Measurements from ENCODE around the gene NUDCD3. TPM values are rescaled to one million over a fixed set of nuclear protein-coding genes. Genes with fewer than 3 reads are reported as not detected.
"Not testable (repeated sequence)": the region's sequence is repeated elsewhere in the genome, so short reads cannot be mapped to it uniquely, and the experiment has no call there.

Gene NUDCD3
- total RNA-seq, 1 experiment from 2014 or later = 68.1 TPM

GRCh38 chr7:44431091-44431608, 59.3 kb downstream of the NUDCD3 start:
- peak; percentile 71 for DNase-seq
- H3K27me3 ChIP-seq (ENCODE audit: control insufficient read depth, insufficient read depth, low read length) = no peaks in the 10 kb centered on the region
- H3K36me3 ChIP-seq (replicated peaks; ENCODE audit: control insufficient read depth, insufficient read depth, low read length) = peaks cover 3% of the 10 kb centered on the region
- H3K4me3 ChIP-seq (ENCODE audit: insufficient read depth, low read depth, low read length) = no peak overlapping the region

DNA sequence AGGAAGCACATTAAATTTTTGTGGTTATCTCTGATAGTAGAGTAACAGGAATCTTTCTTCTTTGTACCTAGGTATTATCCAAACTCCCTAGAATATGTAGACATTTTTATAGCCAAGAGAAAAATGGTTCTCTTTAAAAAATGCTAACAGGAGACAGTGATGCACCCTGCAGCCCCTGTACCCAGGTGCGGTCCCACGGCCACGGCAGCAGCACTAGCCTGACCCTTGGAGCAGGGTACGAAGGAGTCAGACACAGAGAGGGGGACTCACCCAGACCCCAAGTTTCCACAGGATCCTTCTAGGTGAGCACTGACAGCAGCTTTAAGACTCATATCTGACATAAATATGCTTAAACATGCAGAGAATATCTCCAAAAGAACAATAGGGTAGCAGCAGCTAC, 60.4 kb downstream of the NUDCD3 start:
- DNase-seq = no peak
- no peak overlapping the region for H3K4me3 ChIP-seq (ENCODE audit: insufficient read depth, low read depth, low read length)
- peaks cover 3% of the 10 kb centered on the region for H3K36me3 ChIP-seq (replicated peaks; ENCODE audit: control insufficient read depth, insufficient read depth, low read length)
- H3K27me3 ChIP-seq (ENCODE audit: control insufficient read depth, insufficient read depth, low read length) = no peaks in the 10 kb centered on the region

- H3K4me3 ChIP-seq (ENCODE audit: insufficient read depth, low read depth, low read length); DNase-seq; H3K36me3 ChIP-seq (replicated peaks; ENCODE audit: control insufficient read depth, insufficient read depth, low read length); H3K27me3 ChIP-seq (ENCODE audit: control insufficient read depth, insufficient read depth, low read length): not testable (repeated sequence)
These were observed 65.7 kb downstream of the NUDCD3 start for GRCh38 chr7:44424762-44425161.

GRCh38 chr7:44416941-44417340, 73.5 kb downstream of the NUDCD3 start:
- H3K36me3 ChIP-seq (replicated peaks; ENCODE audit: control insufficient read depth, insufficient read depth, low read length) = peaks cover 3% of the 10 kb centered on the region
- H3K4me3 ChIP-seq (ENCODE audit: insufficient read depth, low read depth, low read length) = no peak overlapping the region
- no peak for DNase-seq
- no peaks in the 10 kb centered on the region for H3K27me3 ChIP-seq (ENCODE audit: control insufficient read depth, insufficient read depth, low read length)

DNA sequence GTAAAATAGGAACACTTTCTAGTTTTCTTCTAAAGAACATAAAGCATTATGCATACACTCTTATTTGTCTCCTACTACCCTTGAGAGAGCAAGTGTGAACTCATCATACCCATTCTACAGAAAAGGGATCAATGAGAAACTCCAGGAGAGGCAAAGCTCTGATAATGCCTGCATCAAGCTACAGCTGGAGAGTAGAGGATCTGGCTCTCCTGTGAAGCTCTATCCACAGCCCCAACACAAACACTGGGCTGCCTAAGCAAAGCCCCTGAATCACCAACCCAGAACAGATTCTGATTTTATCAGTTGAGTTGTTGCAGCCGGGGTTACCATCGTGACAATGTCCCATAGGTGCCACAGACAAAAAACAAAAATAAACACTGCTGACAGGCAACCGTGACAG, 74.9 kb downstream of the NUDCD3 start:
- H3K27me3 ChIP-seq (ENCODE audit: control insufficient read depth, insufficient read depth, low read length) = no peaks in the 10 kb centered on the region
- DNase-seq = no peak
- H3K36me3 ChIP-seq (replicated peaks; ENCODE audit: control insufficient read depth, insufficient read depth, low read length) = peaks cover 3% of the 10 kb centered on the region
- no peak overlapping the region for H3K4me3 ChIP-seq (ENCODE audit: insufficient read depth, low read depth, low read length)

GRCh38 chr7:44415047-44415446, 75.4 kb downstream of the NUDCD3 start:
- Histone ChIP-seq H3K27me3 (ENCODE audit: control insufficient read depth, insufficient read depth, low read length) (no peaks in the 10 kb centered on the region), H3K36me3 (replicated peaks; ENCODE audit: control insufficient read depth, insufficient read depth, low read length) (peaks cover 3% of the 10 kb centered on the region), H3K4me3 (ENCODE audit: insufficient read depth, low read depth, low read length) (no peak overlapping the region)
- no peak for DNase-seq

DNA sequence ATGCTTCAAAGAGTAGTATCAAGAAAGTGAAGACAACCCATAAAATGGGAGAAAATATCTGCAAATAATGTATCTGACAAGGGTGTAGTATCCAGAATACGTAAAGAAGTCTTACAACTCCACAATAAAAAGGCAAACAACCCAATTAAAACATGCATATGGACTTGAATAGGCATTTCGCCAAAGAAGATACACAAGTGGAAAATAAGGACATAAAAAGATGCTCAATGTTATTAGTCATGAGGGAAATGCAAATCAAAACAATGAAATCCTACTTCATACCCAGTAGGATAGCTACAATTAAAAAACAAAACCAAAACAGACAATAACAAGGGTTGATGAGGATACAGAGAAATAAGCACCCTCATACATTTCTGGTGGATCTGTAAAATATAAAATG, 79.2 kb downstream of the NUDCD3 start:
- Histone ChIP-seq H3K27me3 (ENCODE audit: control insufficient read depth, insufficient read depth, low read length) (no peaks in the 10 kb centered on the region), H3K36me3 (replicated peaks; ENCODE audit: control insufficient read depth, insufficient read depth, low read length) (no peaks in the 10 kb centered on the region; the same call in 1 of the 2 replicates), H3K4me3 (ENCODE audit: insufficient read depth, low read depth, low read length) (no peak overlapping the region)
- DNase-seq = no peak

GRCh38 chr7:44408596-44408995, 81.9 kb downstream of the NUDCD3 start:
- Histone ChIP-seq H3K36me3 (replicated peaks; ENCODE audit: control insufficient read depth, insufficient read depth, low read length) (0 out of 2 replicates have a peak, but pooled peaks cover 2% of the 10 kb centered on the region), H3K4me3 (ENCODE audit: insufficient read depth, low read depth, low read length) (no peak overlapping the region), H3K27me3 (ENCODE audit: control insufficient read depth, insufficient read depth, low read length) (no peaks in the 10 kb centered on the region)
- peak; percentile 77 for DNase-seq

GRCh38 chr7:44403775-44404174, 86.7 kb downstream of the NUDCD3 start:
- Histone ChIP-seq H3K27me3 (ENCODE audit: control insufficient read depth, insufficient read depth, low read length) (no peaks in the 10 kb centered on the region), H3K36me3 (replicated peaks; ENCODE audit: control insufficient read depth, insufficient read depth, low read length) (0 out of 2 replicates have a peak, but pooled peaks cover 2% of the 10 kb centered on the region), H3K4me3 (ENCODE audit: insufficient read depth, low read depth, low read length) (no peak overlapping the region)
- no peak for DNase-seq

DNA sequence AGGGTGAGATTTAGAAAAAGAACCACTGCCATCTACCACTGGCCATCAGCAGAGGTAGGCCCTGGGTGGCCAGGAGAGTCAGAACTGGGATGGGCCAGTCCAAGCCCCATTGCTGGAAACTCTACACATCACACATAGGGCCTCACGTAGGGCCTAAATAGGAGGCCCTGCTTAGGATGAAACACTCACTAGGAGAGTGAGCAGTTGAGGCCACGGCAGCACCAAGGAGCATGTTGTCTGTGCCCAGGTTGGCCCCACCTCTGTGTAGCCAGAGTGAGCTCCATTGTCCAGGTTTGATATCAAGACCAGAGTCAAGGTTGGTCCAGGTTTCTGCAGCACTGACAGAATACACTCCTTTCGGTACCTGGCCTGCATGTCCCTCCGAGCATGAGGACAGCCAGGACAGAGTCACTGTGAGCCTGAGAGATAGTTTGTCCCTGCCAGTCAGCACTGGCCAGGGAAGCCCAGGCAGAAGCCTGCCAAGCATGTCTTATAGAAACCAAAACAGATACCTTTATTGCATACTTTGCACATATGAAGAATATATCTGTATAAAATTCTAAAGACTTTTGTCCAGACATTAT, 87.2 kb downstream of the NUDCD3 start:
- H3K4me3 ChIP-seq (ENCODE audit: insufficient read depth, low read depth, low read length) = no peak overlapping the region
- H3K27me3 ChIP-seq (ENCODE audit: control insufficient read depth, insufficient read depth, low read length) = no peaks in the 10 kb centered on the region

DNA sequence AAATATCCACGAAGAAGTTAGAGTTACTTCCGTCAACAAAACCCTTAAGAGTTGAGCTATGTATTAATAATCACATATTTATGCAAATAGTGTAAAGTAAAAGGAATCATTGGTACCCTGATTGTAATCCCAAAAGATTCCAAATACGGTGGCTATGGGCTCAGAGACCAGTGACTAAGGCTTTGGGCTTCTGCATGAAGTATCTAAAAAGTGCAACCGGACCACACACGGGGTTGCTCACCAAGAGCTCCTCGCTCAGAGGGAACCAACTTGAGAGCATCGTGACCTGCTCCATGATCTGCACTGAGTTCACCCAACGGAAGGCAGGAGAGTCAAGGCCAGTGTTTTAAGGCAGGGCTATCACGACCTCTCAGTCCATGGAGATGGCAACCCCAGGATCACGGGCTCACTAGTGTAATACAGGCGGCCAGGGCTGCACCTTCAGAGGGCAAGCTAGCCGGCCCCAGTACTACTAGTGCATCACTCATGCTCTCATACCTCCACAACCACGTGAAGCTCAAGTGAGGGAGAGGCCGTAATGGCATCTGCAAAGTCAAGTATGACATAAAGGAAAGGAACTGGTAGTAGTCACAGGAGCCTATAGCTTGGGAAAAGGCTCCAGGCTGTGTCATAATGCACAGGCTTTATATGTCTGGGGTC, 87.9 kb downstream of the NUDCD3 start:
- Histone ChIP-seq H3K36me3 (replicated peaks; ENCODE audit: control insufficient read depth, insufficient read depth, low read length) (0 out of 2 replicates have a peak, but pooled peaks cover 2% of the 10 kb centered on the region), H3K27me3 (ENCODE audit: control insufficient read depth, insufficient read depth, low read length) (no peaks in the 10 kb centered on the region), H3K4me3 (ENCODE audit: insufficient read depth, low read depth, low read length) (no peak overlapping the region)
- no peak for DNase-seq

More for the DNA sequence above, 87.2 kb downstream of the NUDCD3 start:
- no peak for DNase-seq
- H3K36me3 ChIP-seq (replicated peaks; ENCODE audit: control insufficient read depth, insufficient read depth, low read length) = 0 out of 2 replicates have a peak, but pooled peaks cover 2% of the 10 kb centered on the region

DNA sequence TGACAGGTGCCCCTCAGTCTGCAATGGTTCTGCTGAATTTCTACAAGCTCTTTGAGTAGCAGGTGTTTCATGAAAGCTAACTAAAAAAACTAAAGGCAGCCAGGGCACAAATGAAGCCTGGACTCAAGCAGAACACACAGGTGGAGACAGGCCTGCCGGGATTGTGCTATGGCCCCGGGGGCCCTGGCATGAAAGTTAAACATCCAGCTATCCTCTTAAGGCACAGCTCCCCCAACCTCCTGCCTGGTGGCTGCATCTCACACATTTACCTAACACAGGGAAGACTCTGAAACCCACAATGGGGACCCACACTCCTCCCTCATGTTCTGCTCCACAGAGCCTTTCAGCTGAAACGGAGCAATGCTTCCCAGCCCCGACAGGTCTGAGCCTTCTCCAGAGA, 88.8 kb downstream of the NUDCD3 start:
- 0 out of 2 replicates have a peak, but pooled peaks cover 2% of the 10 kb centered on the region for H3K36me3 ChIP-seq (replicated peaks; ENCODE audit: control insufficient read depth, insufficient read depth, low read length)
- no peaks in the 10 kb centered on the region for H3K27me3 ChIP-seq (ENCODE audit: control insufficient read depth, insufficient read depth, low read length)
- no peak overlapping the region for H3K4me3 ChIP-seq (ENCODE audit: insufficient read depth, low read depth, low read length)
- DNase-seq = no peak

DNA sequence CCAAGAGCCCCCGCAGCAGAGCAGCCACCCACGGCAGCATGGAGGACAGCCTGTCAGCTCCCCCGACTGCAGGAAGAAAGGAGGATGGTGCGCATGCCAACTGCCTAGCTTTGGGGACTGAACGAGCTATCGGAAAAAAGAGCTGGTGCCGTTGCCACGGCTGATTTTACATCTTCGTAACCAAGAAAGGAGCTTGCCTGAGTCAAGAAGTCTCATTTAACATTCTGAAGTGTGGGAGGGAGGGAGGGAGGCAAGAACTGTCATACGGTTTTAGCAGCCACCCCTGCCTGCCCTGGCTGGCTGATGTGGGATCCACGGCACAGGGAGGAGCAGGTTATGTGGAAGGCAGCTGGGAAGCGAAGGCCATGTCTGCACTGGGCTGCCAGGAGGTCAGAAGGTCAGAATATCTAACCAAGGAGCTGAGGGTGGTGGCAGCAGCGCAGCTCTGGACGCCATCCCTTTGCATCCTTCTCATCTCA, 90.4 kb downstream of the NUDCD3 start:
- DNase-seq = no peak

DNA sequence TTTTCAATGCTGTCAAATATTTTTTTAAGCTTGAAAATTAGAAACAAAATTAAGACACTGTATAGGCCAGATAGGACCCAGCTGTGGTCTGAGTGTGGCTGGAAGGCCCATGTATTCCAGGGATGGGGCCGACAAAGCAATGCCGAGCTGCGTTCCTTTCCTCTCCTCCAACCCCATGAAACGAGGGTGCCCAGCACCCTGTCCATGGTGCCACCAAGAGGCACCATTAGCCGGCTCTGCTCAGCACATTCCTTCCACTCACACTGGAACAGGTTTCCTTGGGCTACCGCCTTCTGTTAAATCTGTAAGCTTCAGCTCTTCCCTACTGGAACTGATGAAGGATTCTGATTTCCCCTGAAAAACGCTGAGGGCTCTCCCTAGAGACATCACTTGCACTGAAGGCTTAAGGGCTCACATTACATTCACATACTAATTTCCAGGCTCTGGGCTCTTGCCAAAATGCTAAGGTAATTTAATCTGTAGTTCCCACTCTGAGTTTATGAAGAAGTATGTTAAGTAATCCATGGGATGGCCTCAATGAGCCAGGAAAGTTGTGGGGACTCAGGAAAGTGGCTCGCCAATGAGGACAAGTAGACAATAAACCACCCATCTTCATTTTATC, 91.4 kb downstream of the NUDCD3 start:
- H3K4me3 ChIP-seq (ENCODE audit: insufficient read depth, low read depth, low read length) = no peak overlapping the region
- no peak for DNase-seq

More for the DNA sequence above, 90.4 kb downstream of the NUDCD3 start:
- H3K36me3 ChIP-seq (replicated peaks; ENCODE audit: control insufficient read depth, insufficient read depth, low read length) = 0 out of 2 replicates have a peak, but pooled peaks cover 2% of the 10 kb centered on the region
- H3K4me3 ChIP-seq (ENCODE audit: insufficient read depth, low read depth, low read length) = no peak overlapping the region
- H3K27me3 ChIP-seq (ENCODE audit: control insufficient read depth, insufficient read depth, low read length) = no peaks in the 10 kb centered on the region

GRCh38 chr7:44398511-44398911, 91.9 kb downstream of the NUDCD3 start:
- DNase-seq = no peak
- H3K27me3 ChIP-seq (ENCODE audit: control insufficient read depth, insufficient read depth, low read length) = no peaks in the 10 kb centered on the region
- no peak overlapping the region for H3K4me3 ChIP-seq (ENCODE audit: insufficient read depth, low read depth, low read length)
- no peaks in the 10 kb centered on the region; the same call in 1 of the 2 replicates for H3K36me3 ChIP-seq (replicated peaks; ENCODE audit: control insufficient read depth, insufficient read depth, low read length)

More for the DNA sequence above, 91.4 kb downstream of the NUDCD3 start:
- 0 out of 2 replicates have a peak, but pooled peaks cover 2% of the 10 kb centered on the region for H3K36me3 ChIP-seq (replicated peaks; ENCODE audit: control insufficient read depth, insufficient read depth, low read length)
- H3K27me3 ChIP-seq (ENCODE audit: control insufficient read depth, insufficient read depth, low read length) = no peaks in the 10 kb centered on the region
